ENCODE data around the gene TMEM17. TPM values are rescaled to one million over a fixed set of nuclear protein-coding genes. Genes with fewer than 3 reads are reported as not detected.

Gene TMEM17
- total RNA-seq, 2 donors from 2014 or later = 0.32 to 0.70 TPM

DNA sequence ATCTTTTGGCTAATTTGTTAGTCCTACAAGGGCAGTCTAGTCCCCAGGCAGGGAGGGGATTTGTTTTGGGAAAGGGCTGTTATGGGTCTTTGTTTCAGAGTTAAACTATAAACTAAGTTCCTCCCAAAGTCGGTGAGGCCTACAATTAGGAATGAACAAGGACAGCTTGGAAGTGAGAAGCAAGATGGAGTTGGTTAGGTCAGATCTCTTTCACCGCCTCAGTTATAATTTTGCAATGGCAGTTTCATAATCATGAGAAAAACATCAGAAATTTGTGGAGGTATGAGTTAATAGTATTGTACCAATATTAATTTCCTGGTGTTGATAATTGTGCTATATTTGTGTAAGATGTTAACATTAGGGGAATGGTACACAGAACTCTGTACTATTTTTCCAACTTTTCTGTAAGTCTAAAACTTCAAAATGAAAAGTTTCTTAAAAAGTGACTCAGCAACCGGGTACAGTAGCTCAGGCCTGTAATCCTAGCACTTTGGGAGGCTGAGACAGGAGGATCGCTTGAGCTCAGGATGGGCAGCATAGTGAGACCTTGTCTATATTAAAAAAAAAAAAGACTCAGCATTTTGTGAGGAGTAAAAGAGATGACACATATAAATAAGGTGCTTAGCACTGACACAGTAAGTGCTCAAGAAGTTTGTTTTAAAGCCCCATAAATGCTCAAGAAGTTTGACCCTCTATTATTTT lies 40.8 kb downstream of the TMEM17 start:
- H3K36me3 Mint-ChIP-seq (ENCODE audit: insufficient read depth in 2 of 2) = no peaks in the 10 kb centered on the region
- H3K27me3 Mint-ChIP-seq (ENCODE audit: low read depth) = no peaks in the 10 kb centered on the region
- H3K9me3 Mint-ChIP-seq = no peaks in the 10 kb centered on the region
- H3K27ac Mint-ChIP-seq = no peak overlapping the region
- ATAC-seq (replicated peaks in 1 of 2) = no peak
- H3K4me1 Mint-ChIP-seq (ENCODE audit: low read depth) = no peaks in the 10 kb centered on the region
- no peak overlapping the region for H3K4me3 Mint-ChIP-seq
- no peak for DNase-seq

DNA sequence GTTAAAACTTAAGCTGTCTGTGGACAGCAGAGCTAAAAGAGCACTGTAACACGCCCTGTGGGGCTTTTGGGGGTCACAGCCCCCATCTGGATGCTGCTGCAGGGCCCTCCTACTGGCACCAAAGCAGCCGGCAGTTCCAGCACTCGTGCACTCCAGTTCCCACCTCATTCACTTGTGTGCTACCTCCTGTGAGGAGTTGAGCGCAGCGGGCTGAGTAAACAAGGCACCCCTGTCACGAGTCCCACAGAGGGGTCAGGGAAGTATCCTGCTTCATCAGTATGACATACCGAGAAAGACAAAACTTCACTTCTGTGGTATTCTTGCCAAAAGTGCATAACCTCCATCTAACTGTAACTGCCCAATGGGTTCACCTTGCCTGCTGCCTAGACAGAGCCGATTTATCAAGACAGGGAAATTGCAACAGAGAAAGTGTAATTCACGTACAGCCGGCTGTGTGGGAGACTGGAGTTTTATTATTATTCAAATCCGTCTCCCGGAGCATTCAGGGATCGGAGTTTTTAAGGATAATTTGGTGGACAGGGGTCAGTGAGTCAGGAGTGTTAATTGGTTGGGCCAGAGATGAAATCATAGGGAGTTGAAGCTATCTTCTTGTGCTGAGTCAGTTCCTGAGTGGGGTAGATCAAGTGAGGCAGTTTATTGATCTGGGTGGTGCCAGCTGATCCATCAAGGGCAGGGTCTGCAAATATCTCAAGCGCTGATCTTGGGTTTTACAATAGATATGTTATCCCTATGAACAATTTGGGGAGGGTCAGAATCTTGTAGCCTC lies 41.6 kb downstream of the TMEM17 start:
- H3K4me1 Mint-ChIP-seq (ENCODE audit: low read depth) = no peaks in the 10 kb centered on the region
- H3K4me3 Mint-ChIP-seq = no peak overlapping the region
- no peak overlapping the region for H3K27ac Mint-ChIP-seq
- no peaks in the 10 kb centered on the region for H3K27me3 Mint-ChIP-seq (ENCODE audit: low read depth)
- no peak for DNase-seq
- no peak for ATAC-seq (replicated peaks in 1 of 2)
- no peaks in the 10 kb centered on the region for H3K36me3 Mint-ChIP-seq (ENCODE audit: insufficient read depth in 2 of 2)
- H3K9me3 Mint-ChIP-seq = no peaks in the 10 kb centered on the region

DNA sequence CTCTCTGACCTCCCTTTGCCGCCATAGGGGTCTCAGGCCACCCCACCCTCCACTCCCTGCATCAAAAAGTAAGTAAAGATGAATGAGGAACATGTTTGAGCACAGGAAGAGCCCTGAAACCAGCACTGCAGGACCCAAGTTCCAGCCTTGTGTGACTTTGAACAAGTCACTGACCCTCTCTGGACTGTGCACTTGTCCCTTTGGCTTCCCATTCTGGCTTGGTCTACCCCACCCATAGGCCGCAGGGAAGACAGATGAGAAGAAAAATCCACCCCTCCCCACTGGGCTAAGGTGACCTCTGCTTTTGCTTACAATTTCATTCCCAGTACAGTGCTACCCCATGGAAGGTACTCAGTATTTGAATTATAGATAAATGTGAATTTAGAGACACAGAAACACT lies 43.8 kb downstream of the TMEM17 start:
- Mint-ChIP-seq H3K4me3 (no peak overlapping the region), H3K4me1 (ENCODE audit: low read depth) (no peaks in the 10 kb centered on the region), H3K27ac (no peak overlapping the region), H3K36me3 (ENCODE audit: insufficient read depth in 2 of 2) (no peaks in the 10 kb centered on the region), H3K9me3 (no peaks in the 10 kb centered on the region), H3K27me3 (ENCODE audit: low read depth) (no peaks in the 10 kb centered on the region)
- DNase-seq = no peak
- ATAC-seq (replicated peaks in 1 of 2) = no peak

DNA sequence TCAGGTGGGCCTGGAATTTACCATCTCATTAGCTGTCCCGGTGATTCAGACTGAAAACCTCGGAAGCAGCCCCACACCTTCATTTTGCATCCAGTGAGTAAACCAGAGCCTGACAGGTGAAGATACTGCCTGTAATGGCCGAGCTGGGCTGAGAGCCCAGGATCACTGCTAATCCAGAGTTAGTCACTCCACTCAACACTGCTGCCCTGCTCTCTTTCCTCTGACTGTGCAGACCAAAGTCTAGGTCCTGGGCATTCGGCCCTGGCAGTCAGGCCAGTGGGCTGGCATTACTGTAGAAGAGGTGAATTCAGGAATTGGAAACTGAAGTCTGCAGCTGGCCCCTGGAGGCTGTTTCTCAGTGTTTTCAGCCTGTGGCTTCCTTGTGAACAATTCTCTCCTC lies 44.3 kb downstream of the TMEM17 start:
- Mint-ChIP-seq H3K27me3 (ENCODE audit: low read depth) (no peaks in the 10 kb centered on the region), H3K27ac (no peak overlapping the region), H3K36me3 (ENCODE audit: insufficient read depth in 2 of 2) (no peaks in the 10 kb centered on the region), H3K4me1 (ENCODE audit: low read depth) (no peaks in the 10 kb centered on the region), H3K4me3 (no peak overlapping the region), H3K9me3 (no peaks in the 10 kb centered on the region)
- ATAC-seq (replicated peaks in 1 of 2) (no peak), DNase-seq (no peak)

DNA sequence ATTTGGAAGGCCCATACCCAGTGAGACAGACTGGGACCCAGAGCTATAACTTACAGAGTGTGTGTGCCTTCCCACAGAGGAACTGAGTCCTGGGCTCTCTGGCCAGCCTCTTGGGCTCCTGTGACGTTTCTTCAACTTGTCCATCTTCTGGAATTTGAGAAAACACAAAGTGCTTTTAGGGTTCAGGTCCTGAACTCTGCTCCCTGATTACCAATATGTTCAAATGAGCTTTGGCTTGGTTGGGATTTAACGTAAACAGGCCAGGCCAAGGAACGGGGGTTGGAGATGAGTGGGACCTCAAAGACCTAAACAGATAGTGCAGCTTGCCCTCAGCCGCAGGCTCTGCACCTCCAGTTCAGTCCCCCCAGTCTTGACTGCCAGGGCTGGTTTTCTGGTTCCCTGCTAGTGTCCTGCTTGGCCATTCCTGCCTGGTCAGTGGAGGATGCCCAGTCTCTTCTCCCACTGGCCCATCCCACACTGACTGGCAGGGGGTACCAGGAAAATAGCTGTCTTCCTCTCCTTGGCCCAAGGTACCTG lies 44.9 kb downstream of the TMEM17 start:
- no peak for DNase-seq
- H3K4me3 Mint-ChIP-seq = no peak overlapping the region
- no peak for ATAC-seq (replicated peaks in 1 of 2)
- H3K27me3 Mint-ChIP-seq (ENCODE audit: low read depth) = peaks cover 6% of the 10 kb centered on the region
- no peaks in the 10 kb centered on the region for H3K36me3 Mint-ChIP-seq (ENCODE audit: insufficient read depth in 2 of 2)
- no peaks in the 10 kb centered on the region for H3K4me1 Mint-ChIP-seq (ENCODE audit: low read depth)
- no peaks in the 10 kb centered on the region for H3K9me3 Mint-ChIP-seq
- no peak overlapping the region for H3K27ac Mint-ChIP-seq

DNA sequence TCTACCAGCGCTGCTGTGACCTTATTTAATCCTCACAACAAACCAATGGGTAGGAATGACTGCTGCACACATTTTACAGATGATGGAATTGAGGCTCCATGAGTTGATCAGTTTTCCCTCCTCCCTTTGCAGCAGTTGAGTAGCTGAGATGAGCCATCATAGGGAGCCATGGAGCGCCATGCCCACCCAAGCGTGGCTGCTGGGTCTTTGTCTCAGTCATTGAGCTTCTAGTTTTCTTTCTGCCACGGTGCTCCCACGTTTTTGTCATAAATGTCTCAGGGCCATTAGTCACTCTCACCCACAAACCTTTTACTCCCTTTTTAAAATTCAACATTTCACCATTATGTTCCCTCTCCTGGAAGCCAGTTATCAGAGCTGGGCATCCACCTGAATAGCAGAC lies 45.8 kb downstream of the TMEM17 start:
- Mint-ChIP-seq H3K4me1 (ENCODE audit: low read depth) (no peaks in the 10 kb centered on the region), H3K9me3 (no peaks in the 10 kb centered on the region), H3K4me3 (no peak overlapping the region), H3K36me3 (ENCODE audit: insufficient read depth in 2 of 2) (no peaks in the 10 kb centered on the region), H3K27me3 (ENCODE audit: low read depth) (peaks cover 11% of the 10 kb centered on the region), H3K27ac (no peak overlapping the region)
- DNase-seq = no peak
- no peak for ATAC-seq (replicated peaks in 1 of 2)

- DNase-seq (no peak), ATAC-seq (replicated peaks in 1 of 2) (no peak)
- no peaks in the 10 kb centered on the region for H3K4me1 Mint-ChIP-seq (ENCODE audit: low read depth)
- H3K4me3 Mint-ChIP-seq = no peak overlapping the region
- no peaks in the 10 kb centered on the region for H3K9me3 Mint-ChIP-seq
- peaks cover 11% of the 10 kb centered on the region for H3K27me3 Mint-ChIP-seq (ENCODE audit: low read depth)
- H3K27ac Mint-ChIP-seq = no peak overlapping the region
- H3K36me3 Mint-ChIP-seq (ENCODE audit: insufficient read depth in 2 of 2) = no peaks in the 10 kb centered on the region
These were observed 46.3 kb downstream of the TMEM17 start for GRCh38 chr2:62459672-62460071.

DNA sequence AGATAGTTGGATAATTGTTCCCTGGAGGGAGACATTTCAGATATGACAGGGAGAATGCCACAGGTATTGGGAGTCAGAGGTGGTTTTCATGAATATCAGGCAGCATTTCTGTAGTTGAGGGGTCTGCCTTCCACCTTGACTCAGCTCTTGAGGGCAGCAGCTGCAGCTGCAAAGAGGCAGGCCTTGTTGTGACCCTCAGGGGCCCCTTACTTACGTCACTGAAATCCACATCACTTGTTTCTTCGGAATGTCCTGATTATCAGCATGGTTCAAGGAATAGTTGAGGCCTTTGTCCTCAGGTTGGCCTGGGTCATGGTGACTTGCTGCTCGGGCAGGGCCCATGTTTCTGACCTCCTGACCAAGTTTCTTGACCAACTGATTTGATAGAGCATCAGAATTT lies 46.9 kb downstream of the TMEM17 start:
- Mint-ChIP-seq H3K9me3 (no peaks in the 10 kb centered on the region), H3K27ac (no peak overlapping the region), H3K4me3 (no peak overlapping the region), H3K36me3 (ENCODE audit: insufficient read depth in 2 of 2) (no peaks in the 10 kb centered on the region), H3K27me3 (ENCODE audit: low read depth) (peaks cover 11% of the 10 kb centered on the region), H3K4me1 (ENCODE audit: low read depth) (no peaks in the 10 kb centered on the region)
- DNase-seq (no peak), ATAC-seq (replicated peaks in 1 of 2) (no peak)

DNA sequence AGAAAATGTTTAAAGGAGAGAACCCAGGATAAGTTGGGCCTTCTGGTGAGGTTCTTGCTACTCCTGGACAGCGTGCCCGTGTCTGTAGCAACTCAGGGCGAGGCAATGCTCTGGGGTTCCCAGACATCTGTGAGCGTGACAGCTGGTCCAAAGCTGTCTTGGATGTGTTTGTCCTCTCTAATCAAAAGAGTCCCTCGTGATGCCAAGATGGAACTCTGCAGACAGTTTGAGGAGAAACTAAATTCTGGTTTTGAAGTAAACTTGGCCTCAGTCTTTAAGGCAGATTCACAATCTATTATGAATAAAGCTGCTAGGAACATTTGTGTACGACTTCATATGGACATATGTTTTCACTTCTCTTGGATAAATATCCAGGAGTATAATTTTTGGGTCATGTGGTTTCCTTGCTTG lies 47.3 kb downstream of the TMEM17 start:
- H3K9me3 Mint-ChIP-seq = no peaks in the 10 kb centered on the region
- ATAC-seq (replicated peaks in 1 of 2) = no peak
- no peak overlapping the region for H3K27ac Mint-ChIP-seq
- H3K36me3 Mint-ChIP-seq (ENCODE audit: insufficient read depth in 2 of 2) = no peaks in the 10 kb centered on the region
- H3K27me3 Mint-ChIP-seq (ENCODE audit: low read depth) = peaks cover 11% of the 10 kb centered on the region
- H3K4me3 Mint-ChIP-seq = no peak overlapping the region
- DNase-seq = no peak
- no peaks in the 10 kb centered on the region for H3K4me1 Mint-ChIP-seq (ENCODE audit: low read depth)

DNA sequence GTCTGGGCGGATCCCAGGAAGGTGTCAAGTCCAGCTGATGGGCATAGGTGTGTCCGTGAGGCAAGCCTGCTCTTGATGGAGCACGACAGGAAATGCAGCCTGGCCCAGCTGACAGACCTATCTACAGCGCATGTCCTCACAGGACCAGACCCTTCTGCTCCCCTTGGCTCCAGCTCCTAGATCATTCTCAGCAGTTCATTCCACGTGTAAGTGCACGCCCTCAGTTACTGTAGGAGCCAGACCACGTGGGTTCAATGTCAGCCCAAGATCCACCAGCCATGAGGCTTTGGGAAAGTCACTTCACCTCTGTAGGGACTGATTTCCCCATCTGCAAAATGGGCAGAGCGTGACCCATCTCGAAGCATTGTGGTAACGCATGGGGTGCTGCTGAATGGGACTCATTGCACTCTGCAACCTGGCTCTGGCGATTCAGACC lies 47.8 kb downstream of the TMEM17 start:
- Mint-ChIP-seq H3K4me1 (ENCODE audit: low read depth) (no peaks in the 10 kb centered on the region), H3K4me3 (peak overlapping the region in 1 of 2 donors; percentile 54), H3K36me3 (ENCODE audit: insufficient read depth in 2 of 2) (no peaks in the 10 kb centered on the region), H3K9me3 (no peaks in the 10 kb centered on the region), H3K27ac (no peak overlapping the region), H3K27me3 (ENCODE audit: low read depth) (peaks cover 11% of the 10 kb centered on the region)
- DNase-seq (no peak), ATAC-seq (replicated peaks in 1 of 2) (no peak)

- Mint-ChIP-seq H3K36me3 (ENCODE audit: insufficient read depth in 2 of 2) (no peaks in the 10 kb centered on the region), H3K9me3 (no peaks in the 10 kb centered on the region), H3K4me3 (peak overlapping the region; percentile 54 to 61), H3K27me3 (ENCODE audit: low read depth) (peaks cover 11% of the 10 kb centered on the region), H3K4me1 (ENCODE audit: low read depth) (no peaks in the 10 kb centered on the region), H3K27ac (no peak overlapping the region)
- DNase-seq = no peak
- ATAC-seq (replicated peaks in 1 of 2) = no peak
These were observed 48.4 kb downstream of the TMEM17 start for GRCh38 chr2:62457556-62457955.

DNA sequence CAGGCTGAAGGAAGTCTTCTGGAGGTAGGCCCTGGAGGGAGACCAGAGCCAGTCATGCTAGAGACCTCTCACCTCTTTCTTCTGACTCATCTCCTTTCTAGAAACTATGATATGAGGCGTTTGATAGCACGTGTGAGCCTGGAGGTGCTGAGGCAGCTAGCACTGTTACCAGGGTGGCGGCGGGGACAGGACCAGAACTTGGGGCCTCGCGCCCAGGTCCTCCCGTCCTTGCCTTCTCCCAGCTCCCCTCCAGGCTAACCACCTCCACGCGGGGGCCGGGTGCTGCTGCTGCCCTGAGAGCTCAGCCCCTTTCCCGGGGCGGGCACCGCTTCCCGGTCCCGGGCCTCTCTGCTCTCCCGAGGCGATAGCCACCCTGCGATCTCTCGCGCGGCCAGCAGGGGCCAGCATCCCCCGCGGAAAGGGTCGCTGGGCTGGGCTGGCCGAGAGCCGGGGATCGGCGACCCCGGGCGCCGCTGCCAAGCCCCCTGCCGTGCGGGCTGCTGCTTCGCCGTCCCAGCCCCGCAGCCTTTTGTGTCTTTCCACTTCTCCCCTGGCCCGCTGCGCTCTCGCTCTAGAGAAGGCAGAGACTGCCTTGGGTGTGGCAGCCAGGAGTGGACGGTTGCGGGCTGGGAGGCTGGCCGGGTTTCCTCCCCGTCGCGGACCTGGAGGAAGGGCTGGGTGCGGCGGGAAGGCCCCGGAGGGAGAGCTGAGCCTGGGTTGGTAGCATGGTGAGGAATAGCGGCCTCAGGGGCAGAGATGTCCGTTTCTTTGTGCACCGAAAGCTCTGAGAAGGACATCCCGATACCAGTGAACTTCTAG lies 49.1 kb downstream of the TMEM17 start:
- H3K4me3 Mint-ChIP-seq = peak overlapping the region; percentile 54 to 61
- H3K4me1 Mint-ChIP-seq (ENCODE audit: low read depth) = no peaks in the 10 kb centered on the region
- H3K9me3 Mint-ChIP-seq = no peaks in the 10 kb centered on the region
- peaks cover 11% of the 10 kb centered on the region for H3K27me3 Mint-ChIP-seq (ENCODE audit: low read depth)
- DNase-seq (peak; percentile 73 to 79), ATAC-seq (replicated peaks in 1 of 2) (peak; percentile 91 to 92)
- no peak overlapping the region for H3K27ac Mint-ChIP-seq
- H3K36me3 Mint-ChIP-seq (ENCODE audit: insufficient read depth in 2 of 2) = no peaks in the 10 kb centered on the region

Data from activated T-cell treated with anti-CD3 and anti-CD28 coated beads, Interleukin-2, amount 50 U/mL, for 72 hours (primary cell).